Testis (tissue), 3 donors: ENCODE results near the gene PLPPR2. TPM values are rescaled to one million over a fixed set of nuclear protein-coding genes. Genes with fewer than 3 reads are reported as not detected.

Source experiments
- DNase-seq: peaks from one replicate; pipeline ENCODE4 v3.0.0-alpha.2; 2019
- H3K27ac ChIP-seq, 2 donors: fragments of 200-600 bp; sonication (generic); one replicate each; pipeline ENCODE4 v1.5.1; 2019
- H3K27me3 ChIP-seq: fragments of 200-600 bp; sonication (generic); one replicate; pipeline ENCODE4 v1.5.1; 2019
- H3K36me3 ChIP-seq: fragments of 200-600 bp; sonication (generic); one replicate; pipeline ENCODE4 v1.5.1; 2017; ENCODE audit warnings: low read depth; ENCODE audit errors: missing control alignments
- H3K4me1 ChIP-seq: fragments of 200-600 bp; sonication (generic); one replicate; pipeline ENCODE4 v1.5.1; 2019
- H3K4me3 ChIP-seq, 2 donors: fragments of 200-600 bp; sonication (generic); one replicate each; pipeline ENCODE4 v1.5.1; 2017 to 2019
- H3K9me3 ChIP-seq: fragments of 200-600 bp; sonication (generic); one replicate; pipeline ENCODE4 v1.5.1; 2017
- POLR2A ChIP-seq: fragments of 450-650 bp; IDR thresholded peaks from one replicate; pipeline ENCODE4 v1.6.1; 2017; ENCODE audit warnings: antibody characterized with exemption, mild to moderate bottlenecking, moderate library complexity
- WGBS, 2 donors: methylation state at CpG; one replicate each; pipeline ENCODE4 v1.1.5; 2018; 5-methylcytosine and 5-hydroxymethylcytosine counted together
- intact Hi-C: fragments of 100-400 bp; cut with DNase I; formaldehyde crosslinking; loops from one replicate; pipeline ENCODE4 v1.15.1; 2023; ENCODE audit warnings: low total_unique reads
- polyA plus RNA-seq: library from polyadenylated mRNA; stranded (reverse); fragments of 350-450 nt; fragmentation: Illumina TruSeq; extraction: RNeasy Lipid Tissue Mini Kit (QIAGEN cat#74804); gene quantifications from one replicate; pipeline ENCODE4 v1.2.3, GENCODE V29; 2014; ENCODE audit warnings: low read depth, low replicate concordance; ENCODE audit not compliant: insufficient read depth
- total RNA-seq, 2 donors: library from RNA; depleted of rRNA; stranded (reverse); fragments of >200 nt; gene quantifications; one replicate each; pipeline ENCODE4 v1.2.3, GENCODE V29; 2016
- TF ChIP-seq, protein P1 (sequence below), 3 experiments: fragments of 450-650 bp in 2 of 3; fragments of 200-600 bp in 1 of 3; sonication (generic) in 1 of 3; IDR thresholded peaks; one replicate each; pipeline ENCODE4 v1.5.1; 2016 to 2019; ENCODE audit warnings: antibody characterized with exemption in 3 of 3, mild to moderate bottlenecking in 2 of 3, moderate library complexity in 1 of 3

PLPPR2 gene
- total and polyA plus RNA-seq, 3 donors from 2014 or later, result 20.3 to 28.9 (median 27.1) TPM

GRCh38 chr19:11370744-11371143, 15.5 kb downstream of the PLPPR2 start:
- peaks cover 8% of the 10 kb centered on the region for H3K4me1 ChIP-seq
- TF ChIP-seq POLR2A, result no peak
- TF ChIP-seq, protein P1, sequence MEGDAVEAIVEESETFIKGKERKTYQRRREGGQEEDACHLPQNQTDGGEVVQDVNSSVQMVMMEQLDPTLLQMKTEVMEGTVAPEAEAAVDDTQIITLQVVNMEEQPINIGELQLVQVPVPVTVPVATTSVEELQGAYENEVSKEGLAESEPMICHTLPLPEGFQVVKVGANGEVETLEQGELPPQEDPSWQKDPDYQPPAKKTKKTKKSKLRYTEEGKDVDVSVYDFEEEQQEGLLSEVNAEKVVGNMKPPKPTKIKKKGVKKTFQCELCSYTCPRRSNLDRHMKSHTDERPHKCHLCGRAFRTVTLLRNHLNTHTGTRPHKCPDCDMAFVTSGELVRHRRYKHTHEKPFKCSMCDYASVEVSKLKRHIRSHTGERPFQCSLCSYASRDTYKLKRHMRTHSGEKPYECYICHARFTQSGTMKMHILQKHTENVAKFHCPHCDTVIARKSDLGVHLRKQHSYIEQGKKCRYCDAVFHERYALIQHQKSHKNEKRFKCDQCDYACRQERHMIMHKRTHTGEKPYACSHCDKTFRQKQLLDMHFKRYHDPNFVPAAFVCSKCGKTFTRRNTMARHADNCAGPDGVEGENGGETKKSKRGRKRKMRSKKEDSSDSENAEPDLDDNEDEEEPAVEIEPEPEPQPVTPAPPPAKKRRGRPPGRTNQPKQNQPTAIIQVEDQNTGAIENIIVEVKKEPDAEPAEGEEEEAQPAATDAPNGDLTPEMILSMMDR (IDR thresholded peaks at IDR 0.05), result no peak
- WGBS, 2 donors, result 91 to 92% methylated on average over 2 of the region's 2 CpGs
- intact Hi-C loops, result loop anchor here (10.0 kb wide), 1 partner anchor 76 kb away; the partner anchor contains the start of gene TSPAN16
- no peaks in the 10 kb centered on the region for H3K36me3 ChIP-seq
- H3K27me3 ChIP-seq, result no peaks in the 10 kb centered on the region
- H3K4me3 ChIP-seq, result no peak overlapping the region
- H3K9me3 ChIP-seq, result no peaks in the 10 kb centered on the region
- no peak overlapping the region for H3K27ac ChIP-seq
- DNase-seq, result no peak

- intact Hi-C loops, result loop anchor here (10.0 kb wide), 1 partner anchor 79 kb away; the partner anchor contains the start of gene TSPAN16
- 48% methylated on average over 10 of the region's 10 CpGs for WGBS, 2 donors
These were observed 18.1 kb downstream of the PLPPR2 start for GRCh38 chr19:11373166-11373884.

DNA sequence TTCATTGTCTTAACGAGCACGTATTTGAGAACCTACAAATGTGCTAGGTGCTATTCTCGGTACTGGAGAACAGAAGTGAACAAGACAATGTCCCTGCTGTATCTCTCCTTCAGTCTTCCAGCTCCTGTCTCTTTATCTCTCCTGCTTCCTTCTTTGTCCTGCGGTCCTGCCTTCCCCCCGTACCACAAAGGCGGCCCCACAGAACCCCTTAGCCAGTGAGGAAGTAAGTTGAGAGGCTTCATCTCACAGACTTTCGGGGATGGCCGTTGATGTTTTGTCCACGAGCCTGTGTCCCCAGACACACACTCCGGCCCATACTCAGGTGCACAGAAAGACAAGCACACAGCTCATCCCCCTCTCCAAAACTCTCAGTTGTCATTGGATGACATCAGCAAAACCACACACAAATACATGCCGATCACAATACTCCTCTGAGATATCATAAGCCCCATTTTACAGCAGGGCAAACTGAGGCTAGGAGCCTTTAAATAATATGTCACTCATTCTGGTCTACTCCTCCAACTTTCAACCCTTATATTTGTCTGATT, 18.7 kb downstream of the PLPPR2 start:
- peaks cover 15% of the 10 kb centered on the region for H3K4me1 ChIP-seq
- no peak for DNase-seq
- 20 to 29% methylated on average over 11 of the region's 11 CpGs for WGBS, 2 donors
- H3K9me3 ChIP-seq, result no peaks in the 10 kb centered on the region
- peak overlapping the region; percentile 94 to 97 for H3K27ac ChIP-seq
- no peak for TF ChIP-seq POLR2A
- TF ChIP-seq, protein P1 (IDR thresholded peaks at IDR 0.05), result no peak
- H3K4me3 ChIP-seq, result peak overlapping the region; percentile 72 to 73
- H3K36me3 ChIP-seq, result no peaks in the 10 kb centered on the region
- intact Hi-C loops, result loop anchor here (10.0 kb wide), 1 partner anchor 79 kb away; the partner anchor contains the start of gene TSPAN16
- no peaks in the 10 kb centered on the region for H3K27me3 ChIP-seq

More at GRCh38 chr19:11373166-11373884, 18.1 kb downstream of the PLPPR2 start:
- Histone ChIP-seq H3K36me3 (no peaks in the 10 kb centered on the region), H3K27ac (no peak overlapping the region), H3K9me3 (no peaks in the 10 kb centered on the region), H3K4me3 (no peak overlapping the region), H3K27me3 (no peaks in the 10 kb centered on the region), H3K4me1 (peaks cover 15% of the 10 kb centered on the region)
- DNase-seq, result peak; percentile 76
- no peak for TF ChIP-seq POLR2A
- TF ChIP-seq, protein P1 (IDR thresholded peaks at IDR 0.05), result no peak

DNA sequence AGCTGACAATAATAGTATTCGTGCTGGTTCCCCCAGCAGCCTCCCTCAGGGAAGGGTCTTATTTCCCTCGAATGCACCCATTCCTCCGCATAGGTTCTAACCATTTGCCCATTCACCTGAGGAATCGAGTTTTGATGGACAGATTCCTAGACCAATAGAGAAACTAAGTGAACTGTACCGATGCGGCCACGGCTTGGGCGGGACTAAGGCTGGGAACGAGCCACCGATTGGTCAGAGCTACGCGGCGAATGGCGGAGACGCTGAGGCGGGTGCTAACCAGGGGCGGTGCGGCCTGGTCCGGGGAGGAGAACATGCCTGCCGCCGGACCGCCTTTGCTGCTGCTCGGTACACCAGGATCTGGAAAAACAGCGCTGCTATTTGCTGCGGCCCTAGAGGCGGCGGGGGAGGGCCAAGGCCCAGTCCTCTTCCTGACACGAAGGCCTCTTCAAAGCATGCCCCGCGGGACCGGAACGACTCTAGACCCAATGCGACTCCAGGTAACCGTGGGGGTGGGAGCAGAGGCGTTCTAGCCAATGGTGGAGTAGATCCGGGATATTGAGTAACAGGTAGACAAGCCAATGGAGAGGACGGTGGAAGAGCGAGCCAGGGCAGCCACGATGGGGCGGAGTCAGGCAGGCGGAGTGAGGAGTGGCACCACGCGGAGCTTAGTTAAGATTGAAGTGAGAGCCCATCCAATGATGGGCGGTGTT, 19.4 kb downstream of the PLPPR2 start, which contains the start of gene SWSAP1:
Gene SWSAP1, plus strand, starts transcription at position 234 of the 710 bp plus-strand sequence. Its CDS starts 15 bp downstream, at position 249.
- Histone ChIP-seq H3K4me3 (peak within 1 kb of the TSS; percentile 72 to 73), H3K27ac (peak within 1 kb of the TSS; percentile 94 to 97), H3K27me3 (no peaks in the 10 kb centered on the region), H3K36me3 (no peaks in the 10 kb centered on the region), H3K9me3 (no peaks in the 10 kb centered on the region), H3K4me1 (peaks cover 15% of the 10 kb centered on the region)
- 0 to 1% methylated on average over 32 to 44 of the region's 44 CpGs for WGBS, 2 donors
- peak; percentile 99 for DNase-seq
- intact Hi-C loops, result loop anchor here (10.0 kb wide), 1 partner anchor 80 kb away; the partner anchor contains the start of gene TSPAN16
- TF ChIP-seq POLR2A, result no peak
- TF ChIP-seq, protein P1 (IDR thresholded peaks at IDR 0.05), result no peak
